Suppressor macrophage treated with lipopolysaccharide for 1 hour (primary cell): Measurements from ENCODE around the gene SMYD3.

Experiments used
- DNase-seq, 3 donors: peaks; one replicate each; pipeline ENCODE4 v3.0.0-alpha.2; 2020 to 2022

Gene SMYD3

GRCh38 chr1:246515390-246516005, 8.4 kb upstream of the SMYD3 start:
- DNase-seq = no peak

- DNase-seq = no peak
These were observed 6.7 kb upstream of the SMYD3 start for GRCh38 chr1:246513619-246514343.

GRCh38 chr1:246513041-246513440, 6.0 kb upstream of the SMYD3 start:
- no peak for DNase-seq

- DNase-seq = no peak
These were observed 5.6 kb upstream of the SMYD3 start for GRCh38 chr1:246512635-246513034.

- no peak for DNase-seq
These were observed 5.2 kb upstream of the SMYD3 start for GRCh38 chr1:246512230-246512629.

- no peak for DNase-seq
These were observed 4.1 kb upstream of the SMYD3 start for GRCh38 chr1:246511203-246511602.

GRCh38 chr1:246510147-246511030, 3.3 kb upstream of the SMYD3 start:
- DNase-seq = no peak

GRCh38 chr1:246508897-246509688, 2.0 kb upstream of the SMYD3 start:
- DNase-seq = no peak

GRCh38 chr1:246506367-246506673, 759 bp downstream of the SMYD3 start:
- DNase-seq = no peak

- DNase-seq = no peak
These were observed 3.7 kb downstream of the SMYD3 start for GRCh38 chr1:246503341-246503740.

- peak; percentile 73 to 91 (median 89) for DNase-seq
These were observed 9.7 kb downstream of the SMYD3 start for GRCh38 chr1:246497331-246497915.

GRCh38 chr1:246492611-246493245, 14.4 kb downstream of the SMYD3 start:
- DNase-seq = peak; percentile 46 to 69 (median 68)

- DNase-seq = no peak
These were observed 15.5 kb downstream of the SMYD3 start for GRCh38 chr1:246491551-246492053.

- no peak for DNase-seq
These were observed 18.4 kb downstream of the SMYD3 start for GRCh38 chr1:246488674-246489073.

GRCh38 chr1:246483569-246483933, 23.5 kb downstream of the SMYD3 start:
- no peak for DNase-seq

- DNase-seq = no peak
These were observed 24.1 kb downstream of the SMYD3 start for GRCh38 chr1:246482805-246483568.

GRCh38 chr1:246479061-246479460, 28.0 kb downstream of the SMYD3 start:
- no peak for DNase-seq

GRCh38 chr1:246477634-246478033, 29.4 kb downstream of the SMYD3 start:
- no peak for DNase-seq

GRCh38 chr1:246476771-246477170, 30.3 kb downstream of the SMYD3 start:
- DNase-seq = no peak

GRCh38 chr1:246471688-246472087, 35.4 kb downstream of the SMYD3 start:
- DNase-seq = no peak

GRCh38 chr1:246470585-246470984, 36.5 kb downstream of the SMYD3 start:
- DNase-seq = no peak
